ENCODE measurements around the gene RBM4B. TPM values are rescaled to one million over a fixed set of nuclear protein-coding genes. Genes with fewer than 3 reads are reported as not detected.
A peak's percentile ranks its signal among the peaks of the same experiment; 100 is the strongest.

The RBM4B gene
- total RNA-seq, 1 experiment from 2014 or later = 9.5 TPM

DNA sequence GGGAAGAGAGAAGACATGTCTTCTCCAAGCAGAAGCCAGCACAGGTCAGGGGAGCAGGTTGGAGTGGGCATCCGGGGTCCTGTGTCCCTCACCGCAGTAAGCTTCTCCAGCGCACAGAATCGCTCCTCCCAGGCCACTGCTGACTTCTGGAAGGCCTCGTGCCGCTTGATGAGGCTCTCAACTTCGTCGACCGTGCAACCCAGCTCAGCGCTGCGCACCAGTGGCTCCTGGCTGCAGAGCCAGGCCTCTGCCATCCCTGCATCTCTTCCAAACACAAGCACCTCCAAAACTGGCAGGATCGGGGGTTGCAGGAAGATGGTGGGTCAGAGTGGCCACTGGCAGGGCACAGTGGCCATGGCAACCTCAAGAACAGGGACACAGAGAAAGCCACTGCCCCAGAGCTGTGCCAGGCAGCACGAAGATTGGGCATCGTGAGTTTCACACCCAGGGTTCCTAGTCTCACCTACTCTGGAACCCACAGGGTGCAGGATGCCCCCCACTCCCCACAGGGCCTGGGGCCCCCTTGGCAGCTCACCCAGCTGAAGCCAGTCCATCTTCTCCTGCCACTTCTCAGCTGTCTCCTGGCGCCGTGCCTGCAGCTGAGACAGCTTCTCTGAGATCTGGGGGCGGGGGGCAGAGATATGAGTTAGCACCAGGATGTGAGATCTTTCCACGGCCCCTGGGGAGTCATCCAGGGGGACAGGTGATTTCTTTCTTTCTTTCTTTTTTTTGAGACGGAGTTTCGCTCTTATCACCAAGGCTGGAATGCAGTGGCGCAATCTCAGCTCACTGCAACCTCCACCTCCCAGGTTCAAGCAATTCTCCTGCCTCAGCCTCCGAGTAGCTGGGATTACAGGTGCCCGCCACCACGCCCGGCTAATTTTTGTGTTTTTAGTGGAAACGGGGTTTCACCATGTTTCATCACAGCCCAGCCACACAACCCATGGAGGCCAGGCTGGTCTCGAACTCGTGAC, 11.2 kb upstream of the RBM4B start:
- no peak for TF ChIP-seq CTCF (IDR thresholded peaks at IDR 0.05; ENCODE audit: unreplicated experiment)
- H3K4me1 Mint-ChIP-seq (ENCODE audit: insufficient read depth, unreplicated experiment) = no peaks in the 10 kb centered on the region
- H3K27me3 Mint-ChIP-seq (ENCODE audit: insufficient read depth, unreplicated experiment) = no peaks in the 10 kb centered on the region
- DNase-seq (ENCODE audit: unreplicated experiment) = no peak
- H3K36me3 Mint-ChIP-seq (ENCODE audit: insufficient read depth, unreplicated experiment) = peaks cover 60% of the 10 kb centered on the region
- BruUV-seq (replicated peaks) = no TSS peak
- no peak overlapping the region for H3K4me3 Mint-ChIP-seq (ENCODE audit: unreplicated experiment)
- CTCF ChIA-PET = interaction anchor here (0.7 to 0.9 kb wide), 2 partner anchors 10 to 264 kb away, joined by 3 read pairs; no protein-coding TSS in a partner anchor
- intact Hi-C loops (cut with micrococcal nuclease) = no loop called here
- POLR2A ChIA-PET = interaction anchor here (1.0 kb wide), 1 partner anchor 54 kb away, joined by 3 read pairs; no protein-coding TSS in a partner anchor
- H3K27ac Mint-ChIP-seq (ENCODE audit: low read depth, unreplicated experiment) = no peak overlapping the region
- no peaks in the 10 kb centered on the region for H3K9me3 Mint-ChIP-seq (ENCODE audit: unreplicated experiment)

DNA sequence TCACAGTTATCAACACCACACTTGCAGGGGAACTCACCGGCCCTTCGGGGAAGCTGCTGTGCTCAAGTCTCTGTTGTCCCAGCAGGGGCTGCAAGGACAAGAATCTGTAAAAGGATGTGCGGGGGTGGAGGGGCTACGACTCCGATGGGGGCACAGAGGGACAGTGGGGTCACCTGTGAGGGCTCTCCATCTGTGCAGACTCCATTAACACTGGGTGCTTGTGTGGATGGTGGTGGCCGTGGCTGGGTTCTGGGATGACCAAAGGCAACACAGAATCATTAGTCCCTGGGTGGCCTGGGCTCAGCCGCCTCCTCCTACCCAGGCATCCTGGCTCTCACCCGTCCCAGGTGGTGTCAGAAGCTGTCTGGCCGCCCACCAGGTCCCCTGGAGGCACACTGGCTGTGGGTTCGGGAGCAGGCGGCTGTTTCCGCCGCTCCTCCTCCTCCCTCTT, 10.2 kb upstream of the RBM4B start:
- H3K36me3 Mint-ChIP-seq (ENCODE audit: insufficient read depth, unreplicated experiment) = peaks cover 54% of the 10 kb centered on the region
- intact Hi-C loops (cut with micrococcal nuclease) = no loop called here
- H3K4me1 Mint-ChIP-seq (ENCODE audit: insufficient read depth, unreplicated experiment) = no peaks in the 10 kb centered on the region
- DNase-seq (ENCODE audit: unreplicated experiment) = no peak
- no peak overlapping the region for H3K27ac Mint-ChIP-seq (ENCODE audit: low read depth, unreplicated experiment)
- ChIA-PET CTCF (no interaction called here), POLR2A (interaction anchor here (1.0 kb wide), 1 partner anchor 55 kb away, joined by 3 read pairs; no protein-coding TSS in a partner anchor)
- no peak for TF ChIP-seq CTCF (IDR thresholded peaks at IDR 0.05; ENCODE audit: unreplicated experiment)
- H3K27me3 Mint-ChIP-seq (ENCODE audit: insufficient read depth, unreplicated experiment) = no peaks in the 10 kb centered on the region
- BruUV-seq (replicated peaks) = no TSS peak
- no peak overlapping the region for H3K4me3 Mint-ChIP-seq (ENCODE audit: unreplicated experiment)
- H3K9me3 Mint-ChIP-seq (ENCODE audit: unreplicated experiment) = no peaks in the 10 kb centered on the region

DNA sequence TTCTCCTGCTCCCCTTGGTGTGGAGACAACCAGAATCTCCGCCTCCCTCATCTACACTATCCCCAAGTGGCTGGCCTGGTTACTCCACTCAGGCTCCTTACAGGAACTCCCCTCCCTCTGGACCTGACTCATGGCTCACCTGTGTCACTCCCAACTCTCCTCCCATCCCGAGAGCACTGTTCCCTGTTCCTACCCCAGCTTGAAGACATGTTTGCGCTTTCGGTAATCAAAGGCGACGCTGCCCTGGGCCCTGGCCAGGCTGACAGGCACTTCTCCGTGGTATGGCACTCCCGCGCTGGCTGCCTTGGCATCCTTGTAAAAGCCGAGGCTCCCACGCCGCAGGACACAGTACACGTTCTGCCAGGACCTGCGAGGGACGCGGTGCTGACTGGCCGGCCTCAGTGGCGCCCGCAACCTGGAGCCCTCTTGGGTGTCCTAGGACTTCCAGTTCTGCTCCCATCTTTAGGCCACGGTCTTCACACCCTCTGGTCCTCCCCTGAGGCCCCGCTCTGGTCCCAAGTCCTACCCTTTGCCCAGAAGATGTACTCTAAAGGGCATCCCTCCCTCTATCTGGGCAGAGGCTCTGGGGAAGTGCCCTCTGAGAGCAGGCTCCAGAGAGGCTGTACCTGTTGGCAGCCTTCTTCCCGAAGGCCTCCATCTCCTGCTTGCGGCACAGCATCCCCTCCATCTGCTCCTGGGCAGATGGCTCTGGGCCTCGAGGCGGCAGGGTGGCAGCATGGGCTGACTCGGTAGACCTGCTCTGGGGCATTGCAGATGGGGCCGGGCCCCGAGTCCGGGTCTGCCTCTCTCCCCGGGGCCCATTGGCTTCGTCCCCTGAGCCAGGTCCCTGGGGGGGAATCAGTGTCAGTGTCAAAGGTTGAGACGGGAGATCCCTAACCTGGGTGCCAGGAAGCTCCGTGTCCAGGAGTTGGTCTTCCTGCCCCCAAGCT, 9.4 kb upstream of the RBM4B start:
- Mint-ChIP-seq H3K4me1 (ENCODE audit: insufficient read depth, unreplicated experiment) (no peaks in the 10 kb centered on the region), H3K27me3 (ENCODE audit: insufficient read depth, unreplicated experiment) (no peaks in the 10 kb centered on the region), H3K36me3 (ENCODE audit: insufficient read depth, unreplicated experiment) (peaks cover 53% of the 10 kb centered on the region), H3K9me3 (ENCODE audit: unreplicated experiment) (no peaks in the 10 kb centered on the region), H3K4me3 (ENCODE audit: unreplicated experiment) (no peak overlapping the region), H3K27ac (ENCODE audit: low read depth, unreplicated experiment) (peak overlapping the region; percentile 12)
- no peak for DNase-seq (ENCODE audit: unreplicated experiment)
- CTCF ChIA-PET = interaction anchor here (0.7 to 5.6 kb wide), 2 partner anchors 8 to 288 kb away, joined by 3 to 26 read pairs; no protein-coding TSS in a partner anchor
- no TSS peak for BruUV-seq (replicated peaks)
- POLR2A ChIA-PET = no interaction called here
- TF ChIP-seq CTCF (IDR thresholded peaks at IDR 0.05; ENCODE audit: unreplicated experiment) = no peak
- intact Hi-C loops (cut with micrococcal nuclease) = no loop called here
